ENCODE data around the gene ANKMY1. TPM values are rescaled to one million over a fixed set of nuclear protein-coding genes. Genes with fewer than 3 reads are reported as not detected.
A peak's percentile ranks its signal among the peaks of the same experiment; 100 is the strongest.

Gene ANKMY1
- polyA plus RNA-seq, 3 donors, result 2.1 to 22.9 (median 2.9) TPM

DNA sequence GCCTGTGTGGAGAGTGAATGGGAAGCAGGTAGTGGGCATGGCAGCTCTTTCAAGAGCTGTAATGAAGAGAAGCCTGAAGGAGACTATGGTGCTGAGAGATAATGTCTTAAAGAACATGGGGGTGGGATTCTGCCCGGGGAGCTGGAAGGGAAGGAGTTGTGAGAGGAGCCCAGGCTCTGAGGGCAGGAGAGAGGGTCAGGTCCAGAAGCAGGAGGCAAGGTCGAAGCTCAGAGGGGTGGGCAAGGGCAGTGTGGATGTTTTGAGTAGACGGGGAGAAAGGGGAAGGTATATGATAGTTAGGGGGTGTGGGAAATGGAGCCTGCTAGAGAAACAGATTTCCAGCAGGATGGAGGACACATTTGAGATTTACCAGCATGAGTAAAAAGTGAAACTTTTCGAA is 30.9 kb upstream of the ANKMY1 start:
- H3K27me3 Mint-ChIP-seq (ENCODE audit: low read depth in 3 of 3), result peaks cover 0 to 3% (median 2%) of the 10 kb centered on the region in 3 donors
- no peak overlapping the region for H2AFZ ChIP-seq (ENCODE audit: insufficient read depth, low read depth, low read length, poor library complexity, severe bottlenecking)
- H3K27me3 ChIP-seq (ENCODE audit: control insufficient read depth in 2 of 2, insufficient read depth in 2 of 2, low read length in 2 of 2), result no peaks in the 10 kb centered on the region
- H3K4me3 ChIP-seq (replicated peaks in 1 of 3; ENCODE audit: low read depth in 2 of 3, low read length in 3 of 3), result no peak overlapping the region
- peaks cover 0 to 3% (median 0%) of the 10 kb centered on the region in 7 donors for H3K9me3 Mint-ChIP-seq
- no peaks in the 10 kb centered on the region for H3K9me3 ChIP-seq (replicated peaks in 1 of 2; ENCODE audit: control insufficient read depth in 1 of 2, insufficient read depth in 1 of 2, low read length in 2 of 2)
- H3K9ac ChIP-seq (ENCODE audit: insufficient read depth, low read length, poor library complexity, severe bottlenecking), result no peak overlapping the region
- intact Hi-C loops (cut with micrococcal nuclease), result loop anchor here (5.0 to 10.0 kb wide), 3 partner anchors 34 to 564 kb away; partner anchors contain the start of gene NDUFA10 (in 1 of the 2)
- peaks cover 53% of the 10 kb centered on the region for H4K20me1 ChIP-seq (ENCODE audit: insufficient read depth, low read length)
- peaks cover 80% of the 10 kb centered on the region for H3K79me2 ChIP-seq (ENCODE audit: insufficient read depth, low read length)
- DNase-seq, result no peak
- H3K4me1 Mint-ChIP-seq, result peaks cover 42% of the 10 kb centered on the region
- no peak overlapping the region for H3K4me3 Mint-ChIP-seq
- H3K27ac ChIP-seq (ENCODE audit: low read depth in 1 of 2, low read length in 2 of 2), result no peak overlapping the region
- no peak overlapping the region for H3K4me2 ChIP-seq (replicated peaks; ENCODE audit: extremely low read depth, low read length, poor library complexity, severe bottlenecking)
- TF ChIP-seq, protein P1, sequence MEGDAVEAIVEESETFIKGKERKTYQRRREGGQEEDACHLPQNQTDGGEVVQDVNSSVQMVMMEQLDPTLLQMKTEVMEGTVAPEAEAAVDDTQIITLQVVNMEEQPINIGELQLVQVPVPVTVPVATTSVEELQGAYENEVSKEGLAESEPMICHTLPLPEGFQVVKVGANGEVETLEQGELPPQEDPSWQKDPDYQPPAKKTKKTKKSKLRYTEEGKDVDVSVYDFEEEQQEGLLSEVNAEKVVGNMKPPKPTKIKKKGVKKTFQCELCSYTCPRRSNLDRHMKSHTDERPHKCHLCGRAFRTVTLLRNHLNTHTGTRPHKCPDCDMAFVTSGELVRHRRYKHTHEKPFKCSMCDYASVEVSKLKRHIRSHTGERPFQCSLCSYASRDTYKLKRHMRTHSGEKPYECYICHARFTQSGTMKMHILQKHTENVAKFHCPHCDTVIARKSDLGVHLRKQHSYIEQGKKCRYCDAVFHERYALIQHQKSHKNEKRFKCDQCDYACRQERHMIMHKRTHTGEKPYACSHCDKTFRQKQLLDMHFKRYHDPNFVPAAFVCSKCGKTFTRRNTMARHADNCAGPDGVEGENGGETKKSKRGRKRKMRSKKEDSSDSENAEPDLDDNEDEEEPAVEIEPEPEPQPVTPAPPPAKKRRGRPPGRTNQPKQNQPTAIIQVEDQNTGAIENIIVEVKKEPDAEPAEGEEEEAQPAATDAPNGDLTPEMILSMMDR (IDR thresholded peaks at IDR 0.05), result no peak
- H3K36me3 ChIP-seq (replicated peaks in 1 of 2; ENCODE audit: control insufficient read depth in 1 of 2, insufficient read depth in 2 of 2, low read length in 2 of 2), result peaks cover 31 to 48% of the 10 kb centered on the region in 2 donors
- peaks cover 35 to 44% of the 10 kb centered on the region in 2 donors for H3K4me1 ChIP-seq (ENCODE audit: control insufficient read depth in 1 of 2, insufficient read depth in 2 of 2, low read length in 2 of 2)
- H3K27ac Mint-ChIP-seq, result peak overlapping the region in 2 of 7 donors; percentile 0 to 17
- peaks cover 41 to 51% of the 10 kb centered on the region in 2 donors for H3K36me3 Mint-ChIP-seq
- 92% methylated on average over 4 of the region's 4 CpGs for whole genome bisulfite sequencing (ENCODE audit: insufficient coverage)

DNA sequence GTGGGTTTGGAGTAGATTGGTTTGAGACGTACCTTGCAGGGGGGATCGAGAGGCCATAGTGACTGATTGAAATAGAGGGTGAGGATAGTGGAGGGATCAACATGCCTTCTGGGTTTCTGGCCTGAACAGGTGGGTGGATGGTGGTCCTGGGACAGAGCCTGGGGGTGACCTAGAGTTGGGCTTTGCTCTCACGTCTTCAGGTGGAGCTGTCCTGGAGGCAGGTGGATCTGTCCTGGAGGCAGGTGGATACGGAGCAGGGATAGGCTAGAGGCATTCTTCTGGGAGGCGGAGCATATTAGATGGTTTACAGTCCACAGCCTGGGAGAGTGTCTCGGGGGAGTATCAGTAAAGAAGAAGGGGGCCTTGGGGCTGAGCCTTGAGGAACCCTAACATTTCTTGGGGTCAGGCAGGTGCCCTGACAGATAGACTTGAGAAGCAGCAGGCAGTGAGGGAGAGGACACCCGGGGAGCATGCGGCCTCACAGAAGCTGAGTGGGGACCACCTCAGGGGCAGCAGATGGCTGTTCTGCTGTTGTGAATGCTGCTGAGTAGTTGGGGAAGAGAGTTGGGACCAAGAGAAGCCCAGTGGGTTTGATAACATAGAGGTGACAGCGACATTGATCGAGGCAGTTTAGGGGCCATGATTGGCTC is 30.3 kb upstream of the ANKMY1 start:
- Histone ChIP-seq H2AFZ (ENCODE audit: insufficient read depth, low read depth, low read length, poor library complexity, severe bottlenecking) (no peak overlapping the region), H4K20me1 (ENCODE audit: insufficient read depth, low read length) (peaks cover 53% of the 10 kb centered on the region), H3K36me3 (replicated peaks in 1 of 2; ENCODE audit: control insufficient read depth in 1 of 2, insufficient read depth in 2 of 2, low read length in 2 of 2) (peaks cover 27 to 46% of the 10 kb centered on the region in 2 donors), H3K4me3 (replicated peaks in 1 of 3; ENCODE audit: low read depth in 2 of 3, low read length in 3 of 3) (peak overlapping the region in 1 of 3 experiments; percentile 80), H3K4me2 (replicated peaks; ENCODE audit: extremely low read depth, low read length, poor library complexity, severe bottlenecking) (peak overlapping the region; percentile 96), H3K9me3 (replicated peaks in 1 of 2; ENCODE audit: control insufficient read depth in 1 of 2, insufficient read depth in 1 of 2, low read length in 2 of 2) (no peaks in the 10 kb centered on the region), H3K27ac (ENCODE audit: low read depth in 1 of 2, low read length in 2 of 2) (no peak overlapping the region), H3K27me3 (ENCODE audit: control insufficient read depth in 2 of 2, insufficient read depth in 2 of 2, low read length in 2 of 2) (no peaks in the 10 kb centered on the region), H3K9ac (ENCODE audit: insufficient read depth, low read length, poor library complexity, severe bottlenecking) (no peak overlapping the region), H3K4me1 (ENCODE audit: control insufficient read depth in 1 of 2, insufficient read depth in 2 of 2, low read length in 2 of 2) (peaks cover 35 to 45% of the 10 kb centered on the region in 2 donors), H3K79me2 (ENCODE audit: insufficient read depth, low read length) (peaks cover 80% of the 10 kb centered on the region)
- H3K27me3 Mint-ChIP-seq (ENCODE audit: low read depth in 3 of 3), result peaks cover 0 to 3% (median 2%) of the 10 kb centered on the region in 3 donors
- intact Hi-C loops (cut with micrococcal nuclease), result loop anchor here (5.0 to 10.0 kb wide), 3 partner anchors 34 to 563 kb away; partner anchors contain the start of gene NDUFA10 (in 1 of the 2)
- H3K27ac Mint-ChIP-seq, result peak overlapping the region in 2 of 7 donors; percentile 17 to 43
- H3K4me3 Mint-ChIP-seq, result peak overlapping the region; percentile 89 to 91
- TF ChIP-seq, protein P1 (IDR thresholded peaks at IDR 0.05), result no peak
- DNase-seq, result no peak
- peaks cover 43 to 50% of the 10 kb centered on the region in 2 donors for H3K36me3 Mint-ChIP-seq
- peaks cover 0 to 3% (median 0%) of the 10 kb centered on the region in 7 donors for H3K9me3 Mint-ChIP-seq
- peaks cover 46% of the 10 kb centered on the region for H3K4me1 Mint-ChIP-seq
- WGBS (ENCODE audit: insufficient coverage), result 94% methylated on average over 10 of the region's 10 CpGs

All from CD14-positive monocyte (primary cell).